Posterior vena cava (tissue), 2 donors: ENCODE results near the gene PLA1A. TPM values are rescaled to one million over a fixed set of nuclear protein-coding genes. Genes with fewer than 3 reads are reported as not detected.

Source experiments
- DNase-seq: peaks from one replicate; pipeline ENCODE4 v3.0.0-alpha.2; 2020; ENCODE audit warnings: low spot score
- intact Hi-C, 2 donors: fragments of 100-400 bp; cut with DNase I; formaldehyde crosslinking; loops; one replicate each; pipeline versions ENCODE4 v1.14.1 to v1.14.2; 2022 to 2023
- total RNA-seq, 2 donors: library from RNA; stranded (reverse); fragmentation: NEBNext Ultra II Directional; extraction: Animal tissue kit (Norgen Biotek cat#: 25700); gene quantifications; one replicate each; pipeline ENCODE4 v1.2.1, GENCODE V29; 2021
- donor health status: DM: yes; HTN: yes; CAD: no.
- donor health status: DM: yes; HTN: yes; CAD: no.

Gene PLA1A
- total RNA-seq, 2 donors from 2014 or later = 2.7 to 6.2 TPM

DNA sequence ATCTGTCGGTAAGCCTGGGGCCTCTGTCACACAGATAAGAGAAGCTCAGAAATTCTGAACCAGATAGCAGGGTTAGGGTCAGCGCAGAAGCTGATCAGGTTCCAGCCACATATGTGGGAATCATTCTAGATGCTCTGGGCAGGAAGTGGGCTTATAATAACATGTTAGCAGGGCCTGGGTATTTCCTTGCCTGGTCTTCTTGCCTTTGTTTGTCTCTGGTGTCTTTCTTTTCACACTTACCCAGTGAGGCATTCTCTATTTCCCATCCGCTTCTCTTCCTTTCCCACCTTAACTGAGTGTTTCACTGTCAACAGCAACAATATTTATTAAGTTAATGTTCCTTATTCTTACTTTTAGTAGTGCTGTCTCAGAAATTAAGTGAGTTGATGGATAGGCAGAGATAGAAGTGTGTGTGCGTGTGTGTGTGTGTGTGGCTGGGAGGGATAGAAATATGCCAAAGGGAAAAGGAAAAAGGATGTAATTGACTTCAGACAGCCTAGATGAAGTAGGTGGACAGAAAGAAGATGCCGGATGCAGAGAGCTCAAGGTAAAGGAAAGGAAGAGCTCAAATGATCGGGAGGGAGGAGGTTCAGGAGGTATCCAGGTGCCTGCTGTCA lies 2.0 kb downstream of the PLA1A start:
- intact Hi-C loops = loop anchor here in 1 of 2 donors (5.0 kb wide), 1 partner anchor 33 kb away; no protein-coding TSS in a partner anchor
- DNase-seq = no peak

DNA sequence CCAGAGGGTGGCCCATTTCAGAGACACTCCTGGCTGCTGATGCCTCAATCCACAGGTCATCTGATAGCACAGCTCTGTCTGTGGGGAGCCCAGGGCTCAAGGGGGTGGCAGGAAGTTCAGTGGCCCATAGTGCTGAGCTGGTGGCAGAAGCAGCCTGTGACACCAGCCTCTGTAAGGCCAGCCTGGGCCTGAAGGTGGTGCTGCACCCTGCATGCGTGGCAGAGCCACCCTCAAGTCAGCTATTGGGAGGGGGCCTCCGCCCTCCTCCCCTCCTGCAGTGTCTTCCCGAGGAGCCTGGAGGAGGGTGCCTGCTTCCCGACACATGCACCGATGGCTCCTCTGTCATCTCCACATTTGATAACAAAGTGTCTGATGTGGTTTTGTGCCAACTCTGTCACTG lies 3.0 kb downstream of the PLA1A start:
- DNase-seq = peak; percentile 74
- intact Hi-C loops = no loop called here

DNA sequence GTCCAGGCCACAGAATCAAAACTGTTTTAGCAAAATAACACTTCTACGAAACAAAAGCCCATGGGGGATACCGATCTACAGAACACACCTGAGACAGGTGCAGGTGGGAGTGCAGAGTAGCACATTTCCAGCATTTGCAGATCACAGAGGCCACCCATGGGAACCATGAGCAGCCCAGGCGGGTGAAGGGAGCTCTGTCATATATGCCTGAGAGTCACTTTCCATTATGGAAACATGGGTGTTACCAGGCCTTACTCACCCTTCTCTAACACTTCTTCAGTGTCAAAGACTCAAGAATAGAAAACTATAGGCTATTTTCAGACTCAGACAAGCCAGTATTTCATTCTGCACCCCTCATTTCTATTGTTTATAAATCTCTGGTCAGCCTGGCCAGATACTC lies 3.5 kb downstream of the PLA1A start:
- DNase-seq = no peak
- intact Hi-C loops = no loop called here

DNA sequence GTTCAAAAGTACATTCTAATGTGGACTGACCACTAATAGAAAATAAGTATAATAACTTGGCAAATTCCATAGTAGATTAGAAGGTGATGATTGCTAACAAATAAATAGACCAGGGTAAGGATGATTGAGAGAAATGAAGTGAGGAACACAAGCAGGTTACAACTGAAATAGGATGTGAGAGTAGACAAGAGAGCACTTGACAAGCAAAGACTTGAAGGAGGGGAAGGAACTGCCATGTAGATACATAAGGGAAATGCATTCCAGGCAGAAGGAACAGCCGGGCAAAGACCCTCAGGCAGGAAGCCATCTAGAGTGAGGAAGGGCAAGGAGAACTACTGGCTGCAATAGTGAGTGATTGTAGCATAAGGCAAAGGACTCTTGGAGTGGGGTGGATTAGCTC lies 5.0 kb downstream of the PLA1A start:
- intact Hi-C loops = no loop called here

DNA sequence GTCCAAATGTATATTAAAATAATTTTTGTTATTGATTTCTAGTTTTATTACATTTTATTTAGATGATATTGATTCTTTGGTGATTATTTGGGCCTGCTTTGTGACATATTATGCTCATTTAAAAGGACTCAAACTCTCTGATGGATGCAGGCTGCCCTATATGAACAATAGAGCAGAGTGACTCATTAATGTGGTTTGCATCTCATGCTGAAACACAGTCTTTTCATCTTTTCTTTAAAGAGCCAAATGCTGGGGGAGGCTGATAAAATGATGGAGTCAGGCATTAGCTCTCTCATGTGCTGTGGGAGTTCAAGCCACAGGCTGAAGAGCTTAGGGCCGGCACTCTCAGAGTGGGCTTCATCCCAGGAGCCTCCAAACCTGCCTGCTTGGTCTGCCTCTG lies 7.2 kb downstream of the PLA1A start:
- intact Hi-C loops = no loop called here
- DNase-seq = no peak

More for the DNA sequence above, 5.0 kb downstream of the PLA1A start:
- no peak for DNase-seq

DNA sequence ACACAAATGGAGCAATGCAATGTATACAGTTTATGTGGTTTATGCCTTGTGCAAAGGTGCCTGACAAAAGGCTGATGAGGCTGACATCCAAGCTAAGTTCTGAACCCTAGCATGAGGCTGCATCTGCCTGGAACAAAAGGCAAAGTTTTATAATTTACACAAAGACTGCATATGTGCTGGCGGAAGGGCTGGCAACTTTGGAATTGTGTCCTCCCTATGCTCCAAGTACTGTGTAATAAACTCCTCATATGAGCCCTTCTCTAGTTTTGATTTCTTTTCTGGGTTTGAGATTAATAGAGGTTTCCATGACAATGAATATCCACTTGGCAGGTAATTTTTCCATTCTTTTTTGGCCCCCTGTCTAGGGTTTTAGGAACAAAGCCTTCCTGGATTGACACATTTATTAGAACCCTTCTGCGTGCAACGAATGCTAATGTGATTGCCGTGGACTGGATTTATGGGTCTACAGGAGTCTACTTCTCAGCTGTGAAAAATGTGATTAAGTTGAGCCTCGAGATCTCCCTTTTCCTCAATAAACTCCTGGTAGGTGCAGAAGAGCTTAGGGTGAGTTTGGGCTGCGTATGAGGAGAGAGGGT lies 10.8 kb downstream of the PLA1A start:
- intact Hi-C loops = no loop called here
- DNase-seq = no peak

DNA sequence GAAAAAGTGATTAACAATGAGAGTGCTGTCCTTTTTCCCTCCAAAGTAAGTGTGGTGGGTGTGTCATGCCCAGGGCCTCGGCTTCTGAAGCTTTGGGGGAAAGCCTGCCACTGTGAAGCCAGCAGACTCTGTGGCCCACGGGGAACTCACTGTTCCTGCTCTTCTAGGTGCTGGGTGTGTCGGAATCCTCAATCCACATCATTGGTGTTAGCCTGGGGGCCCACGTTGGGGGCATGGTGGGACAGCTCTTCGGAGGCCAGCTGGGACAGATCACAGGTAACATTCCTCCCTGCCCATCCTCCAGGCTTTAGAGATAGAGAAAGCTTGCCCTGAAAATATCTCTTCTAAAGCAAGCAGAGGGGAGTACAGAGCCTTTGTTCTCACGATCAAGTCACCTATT lies 11.6 kb downstream of the PLA1A start:
- intact Hi-C loops = no loop called here

DNA sequence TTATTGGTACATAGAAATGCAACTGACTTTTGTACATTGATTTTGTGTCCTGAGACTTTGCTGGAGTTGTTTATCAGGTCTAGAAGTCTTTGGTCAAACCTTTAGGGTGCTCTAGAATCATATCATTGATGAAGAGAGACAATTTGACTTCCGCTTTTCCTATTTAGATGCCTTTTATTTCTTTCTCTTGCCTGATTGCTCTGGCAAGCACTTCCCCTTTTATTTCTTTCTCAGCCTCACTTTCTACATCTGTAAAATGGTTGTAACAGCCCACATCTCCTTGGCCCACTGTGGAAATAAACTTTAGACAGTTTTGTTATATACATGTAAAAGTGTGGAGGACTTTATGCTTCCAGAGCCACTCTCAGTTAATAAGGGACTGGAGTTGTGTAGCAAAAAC lies 14.0 kb downstream of the PLA1A start:
- intact Hi-C loops = no loop called here
- no peak for DNase-seq

More for the DNA sequence above, 11.6 kb downstream of the PLA1A start:
- DNase-seq = peak; percentile 43

DNA sequence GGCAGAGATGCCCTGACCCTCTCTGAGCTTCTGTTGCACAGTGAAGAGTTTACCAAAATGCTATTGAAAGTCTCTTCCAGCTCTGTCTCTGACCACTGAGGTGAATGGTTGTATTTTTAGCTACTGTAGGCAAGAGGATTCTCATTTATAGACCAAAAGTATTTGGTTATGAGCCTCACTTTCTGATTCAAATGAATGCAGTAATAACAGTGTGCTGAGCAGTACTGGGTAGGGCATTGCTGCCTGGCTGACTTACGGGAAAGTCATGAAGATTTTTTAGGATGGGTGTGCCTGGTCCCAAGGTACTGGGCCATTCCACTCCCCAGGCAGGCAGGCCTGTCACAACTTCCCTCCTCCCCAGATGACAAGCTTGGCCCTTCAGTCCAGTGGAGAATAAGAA lies 15.5 kb downstream of the PLA1A start:
- no peak for DNase-seq
- intact Hi-C loops = no loop called here

DNA sequence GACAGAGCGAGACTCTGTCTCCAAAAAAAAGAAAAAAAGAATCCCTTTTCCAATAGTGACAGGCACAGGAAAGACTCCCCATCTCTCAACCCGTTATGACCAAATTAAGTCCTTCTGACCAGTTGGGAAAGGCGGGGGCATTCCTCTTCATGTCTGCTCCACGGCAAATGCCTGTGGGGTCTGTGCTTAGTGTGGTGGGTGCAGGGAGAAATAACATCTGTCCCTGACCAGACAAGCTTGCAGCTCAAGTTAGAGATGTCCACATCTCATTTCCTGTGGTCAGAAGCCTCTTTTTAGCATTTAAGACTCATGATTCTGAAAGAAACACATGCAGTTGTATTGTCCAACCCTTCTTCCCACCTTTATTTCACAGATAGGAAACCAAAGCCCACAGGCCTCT lies 16.2 kb downstream of the PLA1A start:
- DNase-seq = no peak
- intact Hi-C loops = no loop called here

DNA sequence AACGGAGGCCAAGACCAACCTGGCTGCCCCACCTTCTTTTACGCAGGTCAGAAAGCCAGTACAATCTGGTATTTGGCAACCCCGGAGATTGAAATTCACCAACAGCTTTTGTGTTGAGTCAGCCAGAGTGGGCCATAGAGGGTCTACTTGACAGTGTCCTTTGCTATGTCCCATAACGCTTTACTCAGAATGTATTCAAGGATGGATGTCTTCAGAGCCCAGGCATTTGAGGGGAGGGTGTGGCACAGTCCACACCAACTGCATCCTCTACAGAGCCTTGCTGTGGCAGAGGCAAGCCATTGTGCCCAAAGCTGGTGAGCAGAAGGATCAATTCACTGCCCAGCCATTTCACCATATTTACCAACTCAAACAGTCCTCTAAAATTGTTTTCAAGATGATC lies 18.4 kb downstream of the PLA1A start:
- DNase-seq = no peak
- intact Hi-C loops = no loop called here

DNA sequence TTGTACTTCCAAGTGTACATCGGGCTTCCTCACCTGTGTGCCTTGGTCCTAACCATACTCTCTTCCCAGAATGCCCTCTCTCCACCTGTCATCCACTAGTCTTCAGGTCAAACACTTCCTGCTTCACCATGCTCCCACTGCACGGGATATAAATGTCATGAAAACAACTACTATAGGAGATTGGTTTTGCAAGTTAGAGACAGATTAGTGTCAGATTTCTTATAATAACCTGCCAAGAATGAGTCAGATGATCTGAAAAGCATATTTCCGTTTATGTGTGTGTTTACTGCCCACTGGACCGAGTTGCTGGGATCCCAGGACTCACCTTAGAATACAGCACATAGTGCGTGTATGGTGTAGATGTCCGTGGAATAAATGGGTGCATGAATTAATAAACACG lies 21.4 kb downstream of the PLA1A start:
- intact Hi-C loops = no loop called here
- no peak for DNase-seq

DNA sequence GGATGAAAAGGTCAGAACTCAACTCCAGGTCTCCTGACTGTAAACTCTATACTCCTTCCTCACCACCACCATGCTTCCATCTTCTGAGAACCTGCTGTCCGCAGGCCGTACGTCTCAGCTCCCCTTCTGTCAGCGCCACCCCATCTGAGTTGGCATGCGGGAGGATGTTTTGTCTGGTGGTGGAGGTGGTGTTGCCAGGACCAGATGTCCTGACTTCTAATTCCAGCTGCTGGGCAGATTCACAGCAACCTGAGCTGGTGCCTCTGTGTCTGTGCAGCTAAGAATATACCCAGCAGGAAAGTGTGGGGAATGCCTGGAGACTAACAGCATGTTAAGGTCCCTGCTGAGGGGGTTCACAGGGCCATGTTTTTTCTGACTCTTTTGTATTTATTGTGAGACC lies 23.2 kb downstream of the PLA1A start:
- intact Hi-C loops = no loop called here
- DNase-seq = no peak

DNA sequence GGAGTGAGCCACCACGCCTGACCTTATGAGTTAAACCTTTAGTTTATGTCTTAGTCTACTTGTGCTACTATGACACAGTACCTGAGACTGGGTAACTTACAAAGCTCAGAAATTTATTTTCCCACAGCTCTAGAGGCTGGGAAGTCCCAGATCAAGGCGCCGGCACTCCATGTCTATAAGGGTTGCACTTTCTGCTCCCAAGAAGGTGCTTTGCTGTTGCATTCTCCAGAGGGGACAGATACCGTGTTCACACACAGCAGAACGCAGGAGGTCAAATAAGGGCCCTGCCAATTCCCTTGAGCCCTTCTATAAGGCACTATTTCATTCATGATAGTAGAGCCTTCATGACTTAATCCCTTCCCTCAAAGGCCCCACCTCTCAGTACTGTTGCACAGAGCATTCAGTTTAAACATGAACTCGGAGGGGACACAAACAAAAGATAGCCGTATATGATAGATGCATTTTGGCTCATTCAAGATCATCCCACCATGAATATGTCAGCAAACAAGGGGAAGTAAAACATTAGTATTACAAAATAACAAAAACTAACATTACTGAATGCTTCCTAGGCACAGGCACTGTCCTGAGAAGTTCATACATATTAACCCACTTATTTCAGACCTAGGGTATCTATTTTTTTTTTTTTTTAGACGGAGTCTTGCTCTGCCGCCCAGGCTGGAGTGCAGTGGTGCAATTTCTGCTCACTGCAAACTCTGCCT lies 26.5 kb downstream of the PLA1A start:
- intact Hi-C loops = no loop called here
- DNase-seq = no peak

DNA sequence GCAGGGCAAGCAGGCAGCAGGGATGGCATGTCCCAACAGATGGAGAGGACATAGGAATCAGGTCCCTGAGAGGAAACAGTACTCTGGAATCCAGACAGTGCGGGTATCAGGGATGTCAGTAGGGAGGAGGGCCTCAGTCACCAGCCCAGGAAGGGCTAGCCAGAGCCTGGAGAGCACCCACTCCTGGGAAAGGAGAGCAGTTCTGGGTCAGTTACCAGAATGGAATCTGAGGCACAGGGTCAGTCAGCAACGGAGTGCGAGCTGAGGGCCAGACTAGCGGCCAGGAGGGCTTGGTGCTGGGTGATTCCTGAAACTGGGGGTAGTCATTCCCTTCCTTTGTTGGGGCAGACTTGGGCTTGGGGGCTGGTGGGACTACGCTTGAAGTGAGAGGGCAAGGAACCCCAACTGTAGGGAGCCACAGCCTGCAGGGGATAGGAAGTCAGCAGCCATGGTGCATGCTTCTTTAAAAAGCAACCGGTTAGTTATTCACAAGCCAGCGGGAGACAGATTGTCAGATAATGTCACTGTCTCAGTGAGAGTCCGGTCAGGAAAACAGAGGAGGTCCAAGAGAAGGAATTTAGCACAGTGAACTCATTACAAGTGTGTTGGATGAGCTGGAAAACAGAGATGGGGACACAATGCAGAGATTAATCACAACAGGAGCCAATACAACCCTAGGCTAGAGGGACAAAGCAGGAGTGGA lies 27.9 kb downstream of the PLA1A start:
- DNase-seq = no peak
- intact Hi-C loops = no loop called here

DNA sequence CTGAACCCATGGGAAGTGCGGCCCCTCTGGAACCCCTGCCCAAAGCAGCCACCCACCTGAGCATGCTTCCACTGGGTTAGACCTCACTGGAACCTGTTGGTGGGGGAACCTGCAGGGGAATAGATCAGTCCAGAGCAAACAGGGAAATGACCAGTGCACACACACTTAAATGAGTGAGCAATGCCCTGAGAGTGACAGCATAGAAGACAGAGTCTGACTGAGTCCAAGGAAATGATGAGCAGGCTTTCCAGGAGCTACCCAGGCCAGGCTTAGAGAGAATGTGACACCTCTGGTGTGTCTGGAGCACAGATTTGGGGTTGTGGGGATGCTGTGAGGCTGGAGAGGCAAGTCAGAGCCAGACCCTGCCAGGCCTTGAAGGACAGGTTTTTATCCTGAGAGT lies 28.5 kb downstream of the PLA1A start:
- DNase-seq = no peak
- intact Hi-C loops = no loop called here

DNA sequence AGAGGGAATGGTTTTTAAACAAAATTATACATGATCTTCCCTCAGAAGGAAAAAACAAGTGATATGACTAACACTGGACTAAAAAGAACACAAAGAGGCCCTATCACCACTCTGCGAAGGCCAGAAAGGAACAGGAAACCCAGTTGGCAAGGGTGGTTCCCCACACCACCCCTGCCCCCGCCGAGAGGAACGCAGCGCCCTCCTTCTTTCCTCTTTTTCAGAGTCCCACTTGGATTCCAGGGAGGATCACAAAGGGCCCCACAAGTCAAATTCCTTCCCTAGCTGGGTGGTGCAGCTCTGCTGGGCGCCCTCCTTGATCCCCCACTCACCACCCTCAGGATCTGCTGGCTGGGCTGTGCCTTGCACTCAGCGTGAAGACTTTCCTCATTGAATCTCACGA lies 29.8 kb downstream of the PLA1A start:
- no peak for DNase-seq
- intact Hi-C loops = no loop called here

DNA sequence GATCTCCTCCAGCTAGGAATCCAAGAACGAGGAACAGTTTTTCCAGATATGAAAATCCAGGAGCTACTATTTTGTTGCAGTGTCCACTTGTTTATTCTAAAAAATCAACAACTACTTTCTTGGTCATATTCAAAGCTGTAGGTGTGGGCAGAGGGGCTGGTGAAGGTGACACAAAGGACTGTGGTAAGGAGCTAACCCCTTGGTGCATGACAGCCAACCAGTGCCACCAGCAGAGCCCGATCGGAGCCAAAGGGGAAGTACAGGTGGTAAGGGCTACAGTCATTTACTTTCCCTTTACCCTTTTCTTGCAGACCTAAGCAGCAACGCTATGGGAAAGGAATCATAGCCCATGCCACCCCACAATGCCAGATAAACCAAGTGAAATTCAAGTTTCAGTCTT lies 30.7 kb downstream of the PLA1A start:
- no peak for DNase-seq
- intact Hi-C loops = no loop called here

DNA sequence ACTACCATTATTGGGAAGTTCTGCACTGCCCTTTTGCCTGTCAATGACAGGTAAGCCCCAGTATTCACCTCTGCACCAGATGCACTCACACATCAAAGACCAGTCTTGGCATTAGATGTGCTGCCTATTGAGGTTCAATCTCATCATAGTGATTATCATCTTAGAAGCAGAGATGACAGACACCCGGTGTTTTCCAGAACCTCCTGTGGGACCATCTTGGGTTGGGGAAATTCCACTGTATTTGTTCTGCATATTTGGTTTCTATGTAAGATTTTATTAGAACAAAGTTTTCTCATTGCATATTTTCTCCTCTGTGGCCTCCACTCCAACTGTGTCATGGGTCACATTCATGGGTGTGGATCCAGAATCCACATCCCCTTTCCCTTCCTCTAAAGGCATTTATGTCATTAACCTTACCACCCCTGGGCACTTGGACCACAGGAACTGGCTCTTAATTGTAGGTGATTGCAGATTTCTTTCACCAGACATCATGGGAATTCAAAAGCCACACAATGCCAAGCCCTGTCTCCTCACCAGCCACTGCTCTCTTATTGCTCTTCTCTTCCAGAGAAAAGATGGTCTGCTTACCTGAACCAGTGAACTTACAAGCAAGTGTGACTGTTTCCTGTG lies 31.2 kb downstream of the PLA1A start:
- no peak for DNase-seq
- intact Hi-C loops = no loop called here
